Upper lobe of left lung (tissue), 6 donors: Measurements from ENCODE around the gene GRIK5. TPM values are rescaled to one million over a fixed set of nuclear protein-coding genes. Genes with fewer than 3 reads are reported as not detected.
A peak's percentile ranks its signal among the peaks of the same experiment; 100 is the strongest.

Experiments
- ATAC-seq, 2 donors: fragments of 200-7000 bp; cut with Tn5 transposase; one replicate each; pipeline ENCODE4 v1.9.1; 2022; ENCODE audit warnings: mild to moderate bottlenecking in 2 of 2, moderate library complexity in 2 of 2; ENCODE audit not compliant: low FRiP score in 2 of 2
- DNase-seq, 2 donors: peaks; one replicate each; pipeline ENCODE4 v3.0.0-alpha.2; 2019 to 2020
- H3K27ac ChIP-seq, 4 donors: fragments of 200-600 bp; sonication (generic); one replicate each; pipeline ENCODE4 v1.5.1; 2016 to 2019
- H3K27me3 ChIP-seq, 4 donors: fragments of 200-600 bp; sonication (generic); one replicate each; pipeline ENCODE4 v1.5.1; 2017 to 2019
- H3K36me3 ChIP-seq, 4 donors: fragments of 200-600 bp; sonication (generic); one replicate each; pipeline ENCODE4 v1.5.1; 2016 to 2019
- H3K4me1 ChIP-seq, 4 donors: fragments of 200-600 bp; sonication (generic); one replicate each; pipeline ENCODE4 v1.5.1; 2018 to 2019
- H3K4me3 ChIP-seq, 4 donors: fragments of 200-600 bp; sonication (generic); one replicate each; pipeline ENCODE4 v1.5.1; 2017 to 2019; ENCODE audit warnings: mild to moderate bottlenecking in 2 of 4, moderate library complexity in 1 of 4
- H3K9me3 ChIP-seq, 4 donors: fragments of 200-600 bp; sonication (generic); one replicate each; pipeline ENCODE4 v1.5.1; 2018 to 2019
- EP300 ChIP-seq, 4 donors: sonication (generic); formaldehyde crosslinking; IDR thresholded peaks; one replicate each; pipeline ENCODE4 v1.5.1; 2017; ENCODE audit warnings: antibody characterized with exemption in 4 of 4, control low read depth in 2 of 4
- POLR2A ChIP-seq, 4 donors: fragments of 450-650 bp; IDR thresholded peaks; one replicate each; pipeline ENCODE4 v1.5.1; 2016 to 2017; ENCODE audit warnings: antibody characterized with exemption in 4 of 4, mild to moderate bottlenecking in 2 of 4
- POLR2AphosphoS5 ChIP-seq, 2 donors: sonication (generic); formaldehyde crosslinking; IDR thresholded peaks; one replicate each; pipeline ENCODE4 v1.5.1; 2017; ENCODE audit warnings: antibody characterized with exemption in 2 of 2
- WGBS, 2 donors: methylation state at CpG; one replicate each; pipeline ENCODE4 v1.1.5; 2017 to 2018; 5-methylcytosine and 5-hydroxymethylcytosine counted together
- total RNA-seq, 6 donors: library from RNA; depleted of rRNA in 4 of 6; stranded (reverse); fragments of >200 nt in 4 of 6; gene quantifications; one replicate each; pipeline versions ENCODE4 v1.1.0 to v1.2.1, GENCODE V29; 2016 to 2021
- TF ChIP-seq, protein P1 (sequence below), 6 experiments: fragments of 450-650 bp in 4 of 6; fragments of 200-600 bp in 2 of 6; sonication (generic) in 2 of 6; IDR thresholded peaks; one replicate each; pipeline ENCODE4 v1.5.1; 2016 to 2019; ENCODE audit warnings: antibody characterized with exemption in 6 of 6
- donor health status: DM: no; HTN: no; CAD: no; lungs with moderate emphysema.
- donor health status: DM: no; HTN: yes; CAD: no; lungs with severe emphysema.

GRIK5 gene
- total RNA-seq, 6 donors from 2014 or later: 0.15 to 2.7 (median 0.54) TPM; not detected in 1

- no peak overlapping the region for H3K4me3 ChIP-seq
- WGBS, 2 donors: 84 to 97% methylated on average over 9 to 13 of the region's 13 CpGs
- no peaks in the 10 kb centered on the region for H3K36me3 ChIP-seq
- H3K27ac ChIP-seq: no peak overlapping the region
- DNase-seq (peak in 1 of 2 donors; percentile 72), ATAC-seq (peak in 1 of 2 donors; percentile 6)
- H3K4me1 ChIP-seq: peaks cover 0 to 12% (median 3%) of the 10 kb centered on the region in 4 donors
- no peaks in the 10 kb centered on the region for H3K27me3 ChIP-seq
- H3K9me3 ChIP-seq: no peaks in the 10 kb centered on the region
- TF ChIP-seq POLR2AphosphoS5 (IDR thresholded peaks at IDR 0.05) (no peak), POLR2A (IDR thresholded peaks at IDR 0.05) (no peak), EP300 (IDR thresholded peaks at IDR 0.05) (no peak)
- TF ChIP-seq, protein P1, sequence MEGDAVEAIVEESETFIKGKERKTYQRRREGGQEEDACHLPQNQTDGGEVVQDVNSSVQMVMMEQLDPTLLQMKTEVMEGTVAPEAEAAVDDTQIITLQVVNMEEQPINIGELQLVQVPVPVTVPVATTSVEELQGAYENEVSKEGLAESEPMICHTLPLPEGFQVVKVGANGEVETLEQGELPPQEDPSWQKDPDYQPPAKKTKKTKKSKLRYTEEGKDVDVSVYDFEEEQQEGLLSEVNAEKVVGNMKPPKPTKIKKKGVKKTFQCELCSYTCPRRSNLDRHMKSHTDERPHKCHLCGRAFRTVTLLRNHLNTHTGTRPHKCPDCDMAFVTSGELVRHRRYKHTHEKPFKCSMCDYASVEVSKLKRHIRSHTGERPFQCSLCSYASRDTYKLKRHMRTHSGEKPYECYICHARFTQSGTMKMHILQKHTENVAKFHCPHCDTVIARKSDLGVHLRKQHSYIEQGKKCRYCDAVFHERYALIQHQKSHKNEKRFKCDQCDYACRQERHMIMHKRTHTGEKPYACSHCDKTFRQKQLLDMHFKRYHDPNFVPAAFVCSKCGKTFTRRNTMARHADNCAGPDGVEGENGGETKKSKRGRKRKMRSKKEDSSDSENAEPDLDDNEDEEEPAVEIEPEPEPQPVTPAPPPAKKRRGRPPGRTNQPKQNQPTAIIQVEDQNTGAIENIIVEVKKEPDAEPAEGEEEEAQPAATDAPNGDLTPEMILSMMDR (IDR thresholded peaks at IDR 0.05): no peak
Measured at GRCh38 chr19:42091300-42091699, 21.3 kb upstream of the GRIK5 start.

- H3K27ac ChIP-seq: no peak overlapping the region
- DNase-seq: no peak
- no peak for ATAC-seq
- peaks cover 0 to 7% (median 3%) of the 10 kb centered on the region in 4 donors for H3K4me1 ChIP-seq
- H3K4me3 ChIP-seq: no peak overlapping the region
- 53 to 69% methylated on average over 8 to 9 of the region's 9 CpGs for WGBS, 2 donors
- TF ChIP-seq EP300 (IDR thresholded peaks at IDR 0.05) (no peak), POLR2A (IDR thresholded peaks at IDR 0.05) (no peak), POLR2AphosphoS5 (IDR thresholded peaks at IDR 0.05) (no peak)
- TF ChIP-seq, protein P1 (IDR thresholded peaks at IDR 0.05): no peak
- H3K9me3 ChIP-seq: no peaks in the 10 kb centered on the region
- no peaks in the 10 kb centered on the region for H3K27me3 ChIP-seq
- no peaks in the 10 kb centered on the region for H3K36me3 ChIP-seq
Measured at GRCh38 chr19:42090672-42091071, 20.7 kb upstream of the GRIK5 start.

DNA sequence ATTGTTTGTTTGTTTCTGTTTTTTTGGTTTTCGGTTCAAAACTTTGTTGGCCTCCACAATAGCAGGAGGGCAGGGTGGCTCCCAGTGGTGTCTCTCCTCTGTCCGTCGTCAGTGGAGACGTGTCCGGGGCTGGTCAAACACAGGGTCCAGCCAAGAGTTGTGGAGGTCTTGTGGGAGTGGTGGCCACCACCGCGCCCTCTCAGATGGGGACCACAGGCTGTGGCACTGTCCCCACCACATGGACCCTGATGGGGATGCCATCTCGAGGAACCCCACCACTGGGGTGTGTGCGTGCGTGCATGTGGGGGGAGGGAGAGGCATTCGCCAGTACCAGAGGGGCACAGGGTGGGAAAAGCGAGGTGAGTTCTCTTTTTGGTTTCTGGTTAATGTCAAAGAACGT, 19.8 kb upstream of the GRIK5 start:
- ATAC-seq (no peak), DNase-seq (no peak)
- Histone ChIP-seq H3K36me3 (no peaks in the 10 kb centered on the region), H3K4me1 (peaks cover 0 to 7% (median 3%) of the 10 kb centered on the region in 4 donors), H3K27me3 (no peaks in the 10 kb centered on the region), H3K9me3 (no peaks in the 10 kb centered on the region), H3K4me3 (no peak overlapping the region), H3K27ac (no peak overlapping the region)
- 91 to 95% methylated on average over 13 of the region's 13 CpGs for WGBS, 2 donors
- TF ChIP-seq POLR2AphosphoS5 (IDR thresholded peaks at IDR 0.05) (no peak), EP300 (IDR thresholded peaks at IDR 0.05) (no peak), POLR2A (IDR thresholded peaks at IDR 0.05) (no peak)
- TF ChIP-seq, protein P1 (IDR thresholded peaks at IDR 0.05): no peak

DNA sequence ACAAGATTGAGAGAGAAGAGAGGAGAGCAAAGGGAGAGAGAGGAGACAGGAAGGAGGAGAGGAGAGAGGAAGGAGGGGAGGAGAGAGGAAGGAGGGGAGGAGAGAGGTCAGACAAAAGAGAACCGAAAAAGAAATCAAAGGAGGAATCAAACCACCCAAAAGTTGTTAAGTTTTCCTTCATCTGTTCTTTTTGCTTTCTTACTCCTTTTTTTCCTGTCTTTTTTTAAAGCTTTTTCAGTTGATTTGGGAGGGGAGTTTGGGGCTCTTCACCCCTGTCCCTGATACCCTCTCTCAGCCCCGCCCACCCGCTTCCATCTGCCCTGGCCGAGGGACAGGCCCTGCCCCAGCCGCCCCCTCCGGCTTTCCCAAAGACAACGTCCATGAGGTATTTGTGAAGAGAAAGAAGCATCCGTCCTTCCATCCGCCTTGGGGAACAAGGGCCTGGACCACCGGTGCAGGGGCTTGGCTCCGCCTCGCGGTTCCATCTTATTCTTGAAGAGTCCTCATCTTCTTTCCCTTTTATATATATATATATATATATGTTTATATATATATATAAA, 19.3 kb upstream of the GRIK5 start:
- WGBS, 2 donors: 79 to 81% methylated on average over 13 of the region's 13 CpGs
- TF ChIP-seq, protein P1 (IDR thresholded peaks at IDR 0.05): no peak
- TF ChIP-seq EP300 (IDR thresholded peaks at IDR 0.05) (no peak), POLR2A (IDR thresholded peaks at IDR 0.05) (no peak), POLR2AphosphoS5 (IDR thresholded peaks at IDR 0.05) (no peak)
- H3K36me3 ChIP-seq: no peaks in the 10 kb centered on the region
- H3K4me3 ChIP-seq: no peak overlapping the region
- DNase-seq (peak in 1 of 2 donors; percentile 68), ATAC-seq (no peak)
- no peak overlapping the region for H3K27ac ChIP-seq
- H3K4me1 ChIP-seq: peaks cover 0 to 7% (median 3%) of the 10 kb centered on the region in 4 donors
- H3K27me3 ChIP-seq: no peaks in the 10 kb centered on the region
- no peaks in the 10 kb centered on the region for H3K9me3 ChIP-seq
